IPS DF 6.9 (cell line): Measurements from ENCODE around the gene EPN2.

Experiments
- DNase-seq: peaks from one replicate; pipeline ENCODE4 v3.0.0-alpha.2; 2013; ENCODE audit warnings: low read depth, low spot score
- H3K27ac ChIP-seq: one replicate; pipeline ENCODE4 v1.5.1; 2013; ENCODE audit warnings: low read length, control low read depth
- H3K27me3 ChIP-seq: 2 replicates; pipeline ENCODE4 v1.6.1; 2013; ENCODE audit warnings: mild to moderate bottlenecking, low read length; ENCODE audit not compliant: control insufficient read depth, insufficient read depth
- H3K36me3 ChIP-seq: 2 replicates; pipeline ENCODE4 v1.6.1; 2013; ENCODE audit warnings: low read length; ENCODE audit not compliant: control insufficient read depth, insufficient read depth
- H3K4me1 ChIP-seq: 2 replicates; pipeline ENCODE4 v1.6.1; 2013; ENCODE audit warnings: low read length; ENCODE audit not compliant: control insufficient read depth, insufficient read depth
- H3K4me3 ChIP-seq: 2 replicates; pipeline ENCODE4 v1.5.1; 2013; ENCODE audit warnings: mild to moderate bottlenecking, low read length
- H3K9me3 ChIP-seq: 2 replicates; pipeline ENCODE4 v1.6.1; 2013; ENCODE audit warnings: low read length, inconsistent platforms; ENCODE audit not compliant: control insufficient read depth, insufficient read depth
- WGBS: extraction: QIAGEN DNeasy Blood & Tissue Kit; methylation state at CpG from one replicate; pipeline ENCODE4 v1.1.7; 2013; ENCODE audit warnings: mixed read lengths, missing lambda C conversion rate; ENCODE audit not compliant: insufficient read length, insufficient coverage; 5-methylcytosine and 5-hydroxymethylcytosine counted together

EPN2 gene

DNA sequence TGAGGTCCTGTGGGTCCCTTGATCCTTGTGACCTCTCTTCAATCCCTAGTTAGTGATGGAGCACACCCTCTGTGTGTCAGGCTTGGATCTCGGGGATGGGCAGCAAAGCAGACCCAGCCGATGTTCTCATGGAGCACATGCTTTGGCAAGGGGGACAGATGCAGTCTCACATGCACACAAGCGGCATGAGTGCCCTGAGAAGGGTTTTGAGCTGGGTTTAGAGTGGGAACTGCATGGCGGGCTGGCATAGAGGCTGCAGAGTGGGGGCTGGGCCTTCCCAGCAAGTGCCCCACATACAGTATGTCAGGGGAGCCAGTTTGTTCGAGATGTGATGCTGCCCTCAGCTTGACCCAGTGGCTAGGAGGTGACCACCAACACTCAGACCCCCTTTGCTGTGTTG is 83.7 kb downstream of the EPN2 start:
- no CpG with 5 or more reads among the region's 5 CpGs for WGBS
- Histone ChIP-seq H3K36me3 (no peaks in the 10 kb centered on the region), H3K4me3 (no peak overlapping the region), H3K9me3 (no peaks in the 10 kb centered on the region), H3K4me1 (peaks cover 7% of the 10 kb centered on the region), H3K27me3 (no peaks in the 10 kb centered on the region), H3K27ac (no peak overlapping the region)
- no peak for DNase-seq

DNA sequence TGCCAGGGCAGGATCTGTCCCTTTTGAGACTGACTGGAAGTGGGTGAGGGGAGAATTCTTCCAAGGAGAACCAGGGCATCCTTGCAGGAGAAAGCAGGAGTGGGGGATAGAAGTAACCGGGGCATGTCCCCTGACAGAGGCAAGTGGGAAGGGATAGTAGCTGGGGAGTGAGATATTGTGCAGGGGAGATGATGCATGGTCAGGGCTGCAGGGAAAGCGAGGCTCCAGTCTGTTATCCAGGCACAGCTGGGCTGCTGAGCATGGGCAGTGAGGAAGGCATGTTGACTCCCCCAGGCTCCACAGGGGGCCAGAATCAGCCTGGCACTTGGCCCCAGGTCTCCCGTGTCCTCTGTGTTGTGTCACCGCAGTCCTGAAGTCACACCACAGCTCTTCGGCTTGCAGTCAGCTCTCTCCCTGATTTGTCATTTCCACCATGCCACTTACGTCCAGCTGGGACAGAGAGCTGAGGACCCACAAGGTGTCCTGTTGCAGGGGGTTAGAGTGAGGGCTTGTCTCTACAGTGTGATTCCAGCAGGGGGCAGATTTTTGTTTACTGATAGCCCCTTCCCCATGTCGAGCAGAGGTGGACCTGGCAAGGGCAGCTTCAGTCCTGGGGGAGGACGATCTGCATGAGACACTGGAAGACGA is 84.4 kb downstream of the EPN2 start:
- no peak overlapping the region for H3K27ac ChIP-seq
- peaks cover 6% of the 10 kb centered on the region for H3K4me1 ChIP-seq
- H3K36me3 ChIP-seq, result no peaks in the 10 kb centered on the region
- no peaks in the 10 kb centered on the region for H3K27me3 ChIP-seq
- H3K4me3 ChIP-seq, result no peak overlapping the region
- no CpG with 5 or more reads among the region's 9 CpGs for WGBS
- DNase-seq, result no peak
- no peaks in the 10 kb centered on the region for H3K9me3 ChIP-seq

DNA sequence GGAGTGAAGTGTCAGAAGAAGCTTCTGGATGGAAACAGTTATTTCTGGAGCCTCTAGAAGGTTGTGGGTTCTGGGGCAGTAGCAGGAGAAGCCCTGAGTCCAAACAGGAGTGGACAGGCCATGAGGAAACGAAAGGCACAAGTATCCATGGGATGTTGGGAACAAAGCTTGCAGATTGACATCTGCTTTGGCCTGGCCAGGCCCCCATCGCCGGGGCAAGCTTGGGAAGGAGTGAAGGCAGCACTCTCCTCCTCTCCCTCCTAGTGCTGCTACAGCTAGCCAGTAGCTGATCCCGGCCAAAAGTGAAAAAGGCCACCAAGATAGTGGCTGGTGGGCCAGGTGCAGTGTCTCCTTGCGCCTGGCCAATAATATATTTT is 85.0 kb downstream of the EPN2 start:
- Histone ChIP-seq H3K27me3 (no peaks in the 10 kb centered on the region), H3K9me3 (no peaks in the 10 kb centered on the region), H3K36me3 (no peaks in the 10 kb centered on the region), H3K4me1 (peaks cover 6% of the 10 kb centered on the region), H3K27ac (no peak overlapping the region), H3K4me3 (no peak overlapping the region)
- no CpG with 5 or more reads among the region's 5 CpGs for WGBS
- no peak for DNase-seq

DNA sequence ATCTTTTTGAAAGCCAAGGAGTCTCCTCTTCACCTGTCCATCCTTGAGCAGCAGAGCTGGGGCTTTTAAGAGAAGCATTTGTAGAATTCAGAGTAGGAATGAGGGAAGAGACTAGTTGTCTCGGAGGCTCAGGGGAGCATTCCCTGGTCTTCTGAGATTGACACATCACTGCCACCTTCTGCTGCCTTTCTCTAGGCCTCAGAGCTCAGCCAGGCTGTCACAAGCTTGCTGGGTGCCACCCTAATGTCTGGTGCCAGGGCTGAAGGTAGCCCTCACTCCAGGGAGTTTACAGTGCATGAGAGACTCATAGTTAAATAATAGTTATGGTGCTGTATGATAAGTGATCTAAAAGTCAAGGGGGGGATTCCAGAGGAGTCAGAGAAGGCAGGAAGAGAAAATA is 85.7 kb downstream of the EPN2 start:
- no peak for DNase-seq
- H3K4me1 ChIP-seq, result peaks cover 3% of the 10 kb centered on the region; the same call in 1 of the 2 replicates
- H3K9me3 ChIP-seq, result no peaks in the 10 kb centered on the region
- H3K27ac ChIP-seq, result no peak overlapping the region
- H3K36me3 ChIP-seq, result no peaks in the 10 kb centered on the region
- WGBS, result no CpG with 5 or more reads among the region's 1 CpG
- no peaks in the 10 kb centered on the region for H3K27me3 ChIP-seq
- H3K4me3 ChIP-seq, result no peak overlapping the region

DNA sequence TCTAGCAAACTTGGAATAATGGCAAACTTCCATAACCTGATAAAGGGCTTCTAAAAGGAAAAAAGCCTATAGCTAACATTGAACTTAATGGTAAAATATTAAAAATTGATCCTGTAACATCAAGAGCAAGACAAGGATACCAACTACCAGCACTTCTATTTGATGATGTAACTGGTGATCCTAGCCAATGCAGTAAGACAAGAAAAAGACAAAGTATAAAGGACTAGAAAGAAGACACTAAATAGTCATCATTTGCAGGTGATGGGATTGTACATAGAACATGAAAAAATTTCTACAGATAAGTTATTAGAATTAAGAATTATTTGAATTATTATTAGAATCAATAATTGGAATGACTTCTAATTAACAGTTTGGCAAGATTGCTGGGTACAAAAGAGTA is 88.4 kb downstream of the EPN2 start:
- no peaks in the 10 kb centered on the region; the same call in 1 of the 2 replicates for H3K36me3 ChIP-seq
- H3K4me3 ChIP-seq, result no peak overlapping the region
- no peaks in the 10 kb centered on the region for H3K27me3 ChIP-seq
- H3K9me3 ChIP-seq, result no peaks in the 10 kb centered on the region
- peaks cover 2% of the 10 kb centered on the region; the same call in 1 of the 2 replicates for H3K4me1 ChIP-seq
- DNase-seq, result no peak
- H3K27ac ChIP-seq, result no peak overlapping the region

DNA sequence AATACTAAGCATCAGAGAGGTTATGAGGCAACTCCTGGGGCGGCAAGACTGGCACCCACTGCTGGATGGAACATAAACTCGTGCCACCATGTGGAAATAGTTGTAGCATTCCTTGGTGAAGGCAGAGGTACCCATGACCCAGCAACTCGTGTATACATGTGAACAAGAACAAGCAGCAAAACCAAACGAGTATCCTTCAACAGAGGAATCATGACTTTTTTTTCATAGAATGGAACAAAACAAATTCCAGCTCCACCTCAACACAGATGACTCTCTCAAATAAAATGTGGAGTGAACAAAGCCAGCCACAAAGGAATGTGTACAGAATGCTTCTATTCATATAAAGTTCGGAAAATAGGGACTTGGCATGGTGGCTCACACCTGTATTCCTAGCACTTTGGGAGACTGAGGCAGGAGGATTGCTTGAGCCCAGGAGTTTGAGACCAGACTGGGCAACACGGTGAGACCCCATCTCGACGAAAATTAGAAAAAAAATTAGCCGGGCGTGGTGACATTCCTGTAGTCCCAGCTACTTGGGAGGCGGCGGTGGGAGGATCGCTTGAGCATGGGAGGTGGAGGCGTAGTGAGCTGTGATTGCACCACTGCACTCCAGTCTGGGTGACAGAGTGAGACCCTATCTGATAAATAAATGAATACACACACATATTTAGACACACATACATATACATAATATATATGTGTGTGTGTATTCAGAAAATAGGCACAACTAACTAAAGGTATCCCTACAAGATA is 90.0 kb downstream of the EPN2 start:
- Histone ChIP-seq H3K9me3 (no peaks in the 10 kb centered on the region), H3K27me3 (no peaks in the 10 kb centered on the region), H3K36me3 (no peaks in the 10 kb centered on the region; the same call in 1 of the 2 replicates), H3K4me3 (no peak overlapping the region), H3K27ac (no peak overlapping the region), H3K4me1 (no peaks in the 10 kb centered on the region)
- no CpG with 5 or more reads among the region's 14 CpGs for WGBS
- no peak for DNase-seq

DNA sequence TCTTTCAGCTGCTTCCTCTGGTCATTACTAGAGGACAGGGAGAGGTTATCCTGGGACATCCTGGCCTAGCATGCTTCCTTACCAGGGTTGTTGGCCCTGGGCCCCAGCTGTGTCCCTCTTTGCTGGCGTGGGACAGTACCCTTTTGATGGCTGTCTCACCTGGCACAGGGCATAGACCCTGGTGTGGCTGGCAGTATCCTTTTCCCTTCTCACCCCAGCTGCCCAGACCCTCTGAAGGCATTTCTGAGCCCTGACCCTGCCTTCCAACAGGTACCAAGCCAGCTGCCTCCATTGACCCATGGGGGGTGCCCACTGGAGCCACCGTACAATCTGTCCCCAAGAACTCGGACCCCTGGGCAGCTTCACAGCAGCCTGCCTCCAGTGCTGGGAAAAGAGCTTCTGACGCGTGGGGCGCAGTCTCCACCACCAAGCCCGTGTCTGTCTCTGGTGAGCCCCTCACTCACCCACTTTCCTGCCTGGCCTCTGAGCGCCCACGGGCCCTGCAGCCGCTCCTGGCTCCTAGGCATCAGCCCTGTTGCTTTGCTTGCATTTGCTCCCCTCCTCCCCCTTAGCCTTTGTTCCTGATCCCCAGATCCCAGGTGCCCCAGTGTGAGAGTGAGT is 91.4 kb downstream of the EPN2 start:
- H3K36me3 ChIP-seq, result no peaks in the 10 kb centered on the region; the same call in 1 of the 2 replicates

DNA sequence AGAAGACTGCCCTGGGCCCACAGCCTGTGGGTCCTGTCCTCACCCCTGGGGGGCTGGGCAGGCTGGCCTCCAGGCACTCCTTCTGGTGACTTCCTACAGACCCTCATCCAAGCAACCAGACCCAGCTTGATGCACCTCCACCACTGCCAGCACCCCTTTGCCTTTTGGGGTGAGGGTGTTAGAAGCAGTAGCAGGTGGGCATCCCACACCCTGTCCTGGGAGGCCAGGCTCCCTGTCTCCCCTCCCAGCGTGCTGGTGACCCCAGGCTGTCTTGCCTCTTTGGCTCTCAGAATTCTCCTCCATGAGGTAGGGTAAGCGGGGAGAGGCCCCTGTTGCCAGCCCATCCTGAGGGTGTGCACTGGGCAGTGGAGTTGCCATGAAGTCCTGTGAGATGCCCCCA is 92.0 kb downstream of the EPN2 start:
- no CpG with 5 or more reads among the region's 2 CpGs for WGBS

More for the DNA sequence above, 91.4 kb downstream of the EPN2 start:
- H3K9me3 ChIP-seq, result no peaks in the 10 kb centered on the region
- H3K27ac ChIP-seq, result no peak overlapping the region
- no peak for DNase-seq
- H3K4me1 ChIP-seq, result no peaks in the 10 kb centered on the region
- no CpG with 5 or more reads among the region's 10 CpGs for WGBS
- no peaks in the 10 kb centered on the region for H3K27me3 ChIP-seq
- H3K4me3 ChIP-seq, result no peak overlapping the region

DNA sequence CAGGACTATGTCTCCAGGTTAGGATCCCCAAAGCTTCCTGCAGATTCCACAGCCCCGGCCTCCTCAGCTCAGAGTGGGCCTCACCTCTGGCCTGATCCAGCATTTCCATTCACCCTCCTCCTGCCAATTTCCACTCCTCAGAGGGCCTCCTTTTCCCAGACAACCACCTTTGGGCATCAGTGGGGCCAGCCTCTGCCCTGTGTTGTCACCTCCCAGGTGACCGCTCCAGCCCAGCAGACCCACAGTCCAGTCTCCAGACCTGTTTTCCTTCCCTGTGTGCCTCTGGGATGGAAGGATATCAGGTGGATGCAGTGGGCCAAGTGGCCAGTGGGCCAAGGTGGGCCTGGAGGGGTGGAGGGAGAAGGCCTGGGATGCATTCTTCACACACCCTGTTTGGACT is 92.7 kb downstream of the EPN2 start:
- Histone ChIP-seq H3K9me3 (no peaks in the 10 kb centered on the region), H3K36me3 (no peaks in the 10 kb centered on the region; the same call in 1 of the 2 replicates), H3K4me1 (no peaks in the 10 kb centered on the region), H3K4me3 (no peak overlapping the region), H3K27ac (no peak overlapping the region), H3K27me3 (no peaks in the 10 kb centered on the region)
- no CpG with 5 or more reads among the region's 2 CpGs for WGBS
- DNase-seq, result no peak

More for the DNA sequence above, 92.0 kb downstream of the EPN2 start:
- no peaks in the 10 kb centered on the region for H3K4me1 ChIP-seq
- no peaks in the 10 kb centered on the region for H3K27me3 ChIP-seq
- no peak for DNase-seq
- no peak overlapping the region for H3K27ac ChIP-seq
- no peaks in the 10 kb centered on the region for H3K9me3 ChIP-seq
- H3K36me3 ChIP-seq, result no peaks in the 10 kb centered on the region; the same call in 1 of the 2 replicates
- no peak overlapping the region for H3K4me3 ChIP-seq

DNA sequence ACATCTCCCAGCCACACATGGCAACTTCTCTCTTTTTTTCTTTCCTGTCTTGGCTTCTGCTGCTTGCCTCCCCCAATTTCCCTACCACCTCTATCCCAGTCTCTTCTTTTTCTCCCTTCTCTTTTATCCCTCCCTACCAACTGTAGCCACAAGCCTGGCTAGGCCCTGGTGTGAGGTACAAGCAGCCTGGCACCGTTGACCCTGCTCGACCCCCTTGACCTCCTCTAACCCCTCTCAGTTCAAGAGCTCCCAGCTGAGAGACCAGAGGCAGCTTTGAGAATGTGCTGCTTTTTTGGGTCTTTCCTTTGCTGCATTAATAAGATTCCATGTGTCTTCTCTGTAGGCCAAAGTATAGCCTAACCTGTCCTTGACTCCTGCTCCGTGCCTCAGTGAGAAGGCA is 93.1 kb downstream of the EPN2 start:
- no peak for DNase-seq
- Histone ChIP-seq H3K4me3 (no peak overlapping the region), H3K27ac (no peak overlapping the region), H3K4me1 (no peaks in the 10 kb centered on the region), H3K27me3 (no peaks in the 10 kb centered on the region), H3K9me3 (no peaks in the 10 kb centered on the region), H3K36me3 (no peaks in the 10 kb centered on the region; the same call in 1 of the 2 replicates)
- no CpG with 5 or more reads among the region's 3 CpGs for WGBS
